Measurements from ENCODE around the gene OSBPL8. TPM values are rescaled to one million over a fixed set of nuclear protein-coding genes. Genes with fewer than 3 reads are reported as not detected.

OSBPL8 gene
- total and polyA plus RNA-seq, 2 donors (not counting 1 experiment from before 2014, with no cell fraction given) = 11.1 to 112 TPM

GRCh38 chr12:76312315-76312714 is 247.3 kb downstream of the OSBPL8 start:
- H3K9me3 ChIP-seq (ENCODE audit: control extremely low read depth in 1 of 3, control insufficient read depth in 2 of 3, insufficient read depth in 1 of 3, low read length in 2 of 3) = no peaks in the 10 kb centered on the region
- H3K9ac ChIP-seq (ENCODE audit: low read length) = no peak overlapping the region
- H3K4me1 Mint-ChIP-seq = peaks cover 3% of the 10 kb centered on the region
- DNase-seq (no peak), ATAC-seq (ENCODE audit: low read depth) (no peak)
- intact Hi-C loops (cut with micrococcal nuclease) = no loop called here
- H3K27ac Mint-ChIP-seq = no peak overlapping the region
- no peaks in the 10 kb centered on the region for H3K9me3 Mint-ChIP-seq (ENCODE audit: insufficient read depth)
- H3K4me3 Mint-ChIP-seq = no peak overlapping the region
- CTCF ChIA-PET = no interaction called here
- peaks cover 0 to 9% (median 3%) of the 10 kb centered on the region in 4 experiments for H3K27me3 ChIP-seq (replicated peaks in 1 of 4; ENCODE audit: control extremely low read depth in 1 of 4, control insufficient read depth in 3 of 4, insufficient read depth in 4 of 4, low read length in 3 of 4)
- POLR2A ChIA-PET = no interaction called here
- no peaks in the 10 kb centered on the region for H3K36me3 ChIP-seq (replicated peaks in 1 of 2; ENCODE audit: control extremely low read depth in 1 of 2, control insufficient read depth in 1 of 2, extremely low read depth in 1 of 2, insufficient read depth in 2 of 2, low read length in 1 of 2)
- H3K79me2 ChIP-seq (ENCODE audit: control insufficient read depth, insufficient read depth, low read length) = no peaks in the 10 kb centered on the region
- H3K4me1 ChIP-seq (ENCODE audit: control insufficient read depth in 2 of 2, insufficient read depth in 2 of 2, low read length in 2 of 2) = no peaks in the 10 kb centered on the region
- 88% methylated on average over 5 of the region's 7 CpGs for WGBS (ENCODE audit: insufficient coverage)
- no peak overlapping the region for H3K27ac ChIP-seq (ENCODE audit: low read length in 2 of 2)
- H3K4me3 ChIP-seq (ENCODE audit: control extremely low read depth in 1 of 5, extremely low read depth in 1 of 5, insufficient read depth in 1 of 5, low read depth in 2 of 5, low read length in 4 of 5) = no peak overlapping the region
- TF ChIP-seq CTCF (IDR thresholded peaks at IDR 0.05) = no peak
- TF ChIP-seq EZH2 (IDR thresholded peaks at IDR 0.05; ENCODE audit: borderline replicate concordance, insufficient read depth, low read depth, low read length, poor library complexity, severe bottlenecking) = no peak
- H4K20me1 ChIP-seq (ENCODE audit: control insufficient read depth, insufficient read depth, low read length, poor library complexity, severe bottlenecking) = no peaks in the 10 kb centered on the region
- no peak overlapping the region for H2AFZ ChIP-seq (ENCODE audit: insufficient read depth, low read depth, low read length, poor library complexity, severe bottlenecking)
- H3K4me2 ChIP-seq (replicated peaks; ENCODE audit: low read depth, low read length, poor library complexity, severe bottlenecking) = no peak overlapping the region
- peaks cover 12% of the 10 kb centered on the region for H3K27me3 Mint-ChIP-seq

- ATAC-seq (ENCODE audit: low read depth) (no peak), DNase-seq (no peak)
- Histone ChIP-seq H3K9ac (ENCODE audit: low read length) (no peak overlapping the region), H3K27ac (ENCODE audit: low read length in 2 of 2) (no peak overlapping the region), H3K79me2 (ENCODE audit: control insufficient read depth, insufficient read depth, low read length) (no peaks in the 10 kb centered on the region), H3K36me3 (replicated peaks in 1 of 2; ENCODE audit: control extremely low read depth in 1 of 2, control insufficient read depth in 1 of 2, extremely low read depth in 1 of 2, insufficient read depth in 2 of 2, low read length in 1 of 2) (no peaks in the 10 kb centered on the region), H4K20me1 (ENCODE audit: control insufficient read depth, insufficient read depth, low read length, poor library complexity, severe bottlenecking) (no peaks in the 10 kb centered on the region), H3K9me3 (ENCODE audit: control extremely low read depth in 1 of 3, control insufficient read depth in 2 of 3, insufficient read depth in 1 of 3, low read length in 2 of 3) (no peaks in the 10 kb centered on the region), H3K4me1 (ENCODE audit: control insufficient read depth in 2 of 2, insufficient read depth in 2 of 2, low read length in 2 of 2) (no peaks in the 10 kb centered on the region), H3K4me2 (replicated peaks; ENCODE audit: low read depth, low read length, poor library complexity, severe bottlenecking) (no peak overlapping the region), H3K27me3 (replicated peaks in 1 of 4; ENCODE audit: control extremely low read depth in 1 of 4, control insufficient read depth in 3 of 4, insufficient read depth in 4 of 4, low read length in 3 of 4) (peaks cover 0 to 9% (median 1%) of the 10 kb centered on the region in 4 experiments), H2AFZ (ENCODE audit: insufficient read depth, low read depth, low read length, poor library complexity, severe bottlenecking) (no peak overlapping the region), H3K4me3 (ENCODE audit: control extremely low read depth in 1 of 5, extremely low read depth in 1 of 5, insufficient read depth in 1 of 5, low read depth in 2 of 5, low read length in 4 of 5) (no peak overlapping the region)
- H3K4me3 Mint-ChIP-seq = no peak overlapping the region
- intact Hi-C loops (cut with micrococcal nuclease) = no loop called here
- H3K9me3 Mint-ChIP-seq (ENCODE audit: insufficient read depth) = no peaks in the 10 kb centered on the region
- ChIA-PET POLR2A (no interaction called here), CTCF (no interaction called here)
- no peak overlapping the region for H3K27ac Mint-ChIP-seq
- peaks cover 3% of the 10 kb centered on the region for H3K4me1 Mint-ChIP-seq
- peaks cover 12% of the 10 kb centered on the region for H3K27me3 Mint-ChIP-seq
- no CpG with 5 or more reads among the region's 3 CpGs for WGBS (ENCODE audit: insufficient coverage)
- TF ChIP-seq EZH2 (IDR thresholded peaks at IDR 0.05; ENCODE audit: borderline replicate concordance, insufficient read depth, low read depth, low read length, poor library complexity, severe bottlenecking) = no peak
- TF ChIP-seq CTCF (IDR thresholded peaks at IDR 0.05) = no peak
Observed at GRCh38 chr12:76311796-76312195, 247.8 kb downstream of the OSBPL8 start.

All from B cell (primary cell).